ENCODE results near the gene OPN4.

GRCh38 chr10:86709396-86710185, 55.2 kb downstream of the OPN4 start:
- TF ChIP-seq CTCF (conservative IDR thresholded peaks at IDR 0.05; ENCODE audit: low read length) (no peak), EZH2phosphoT487 (IDR thresholded peaks at IDR 0.05; ENCODE audit: borderline replicate concordance) (no peak)
